LHCN-M2 (cell line): Measurements from ENCODE around the gene PRSS38. TPM values are rescaled to one million over a fixed set of nuclear protein-coding genes. Genes with fewer than 3 reads are reported as not detected.
"Not testable (repeated sequence)": the region's sequence is repeated elsewhere in the genome, so short reads cannot be mapped to it uniquely, and the experiment has no call there.

ENCODE experiments used
- DNase-seq: peaks from one replicate; pipeline ENCODE4 v3.0.0-alpha.2; 2012; ENCODE audit warnings: low read depth
- total RNA-seq: library from RNA; depleted of rRNA; stranded (reverse); fragments of >200 nt; gene quantifications from 2 replicates; pipeline ENCODE4 v1.2.3, GENCODE V29; 2014

PRSS38 gene
- total RNA-seq, 1 experiment from 2014 or later, result not detected

- no peak for DNase-seq
These were observed 29.1 kb downstream of the PRSS38 start for GRCh38 chr1:227844320-227845146.

- DNase-seq, result no peak
These were observed 29.6 kb downstream of the PRSS38 start for GRCh38 chr1:227845147-227845458.

GRCh38 chr1:227845519-227845918, 30.0 kb downstream of the PRSS38 start:
- DNase-seq, result no peak

GRCh38 chr1:227846265-227846858, 30.9 kb downstream of the PRSS38 start:
- DNase-seq, result peak; percentile 29

GRCh38 chr1:227847046-227847445, 31.6 kb downstream of the PRSS38 start:
- DNase-seq, result not testable (repeated sequence)

GRCh38 chr1:227848430-227848932, 33.0 kb downstream of the PRSS38 start:
- DNase-seq, result no peak

- DNase-seq, result no peak
These were observed 33.8 kb downstream of the PRSS38 start for GRCh38 chr1:227849251-227849650.

GRCh38 chr1:227854189-227854588, 38.7 kb downstream of the PRSS38 start:
- DNase-seq, result no peak

GRCh38 chr1:227855687-227856086, 40.2 kb downstream of the PRSS38 start:
- no peak for DNase-seq

- no peak for DNase-seq
These were observed 40.8 kb downstream of the PRSS38 start for GRCh38 chr1:227856147-227856858.

- DNase-seq, result no peak
These were observed 49.4 kb downstream of the PRSS38 start for GRCh38 chr1:227864882-227865281.

- DNase-seq, result peak; percentile 47
These were observed 53.9 kb downstream of the PRSS38 start for GRCh38 chr1:227869279-227869842.

GRCh38 chr1:227869851-227870305, 54.4 kb downstream of the PRSS38 start:
- peak; percentile 80 for DNase-seq

GRCh38 chr1:227870366-227870765, 54.9 kb downstream of the PRSS38 start:
- DNase-seq, result no peak

GRCh38 chr1:227871892-227872291, 56.4 kb downstream of the PRSS38 start:
- DNase-seq, result not testable (repeated sequence)

- not testable (repeated sequence) for DNase-seq
These were observed 62.3 kb downstream of the PRSS38 start for GRCh38 chr1:227877810-227878209.

GRCh38 chr1:227880342-227880924, 65.0 kb downstream of the PRSS38 start:
- DNase-seq, result no peak

GRCh38 chr1:227883073-227883520, 67.6 kb downstream of the PRSS38 start:
- no peak for DNase-seq

- DNase-seq, result no peak
These were observed 68.3 kb downstream of the PRSS38 start for GRCh38 chr1:227883641-227884301.

- no peak for DNase-seq
These were observed 69.1 kb downstream of the PRSS38 start for GRCh38 chr1:227884370-227885134.
